WTC11 (cell line): ENCODE measurements around the gene INTS11. TPM values are rescaled to one million over a fixed set of nuclear protein-coding genes. Genes with fewer than 3 reads are reported as not detected.

ENCODE experiments used
- ATAC-seq: fragments of 200-7000 bp; cut with Tn5 transposase; 2 replicates; pipeline ENCODE4 v1.10.0; 2021; ENCODE audit warnings: mild to moderate bottlenecking, moderate library complexity
- CTCF ChIA-PET: fragments of 300-600 bp; sonication (Branson Sonifier 250); formaldehyde crosslinking; loops from one replicate; lab custom pipeline; 2021; ENCODE audit warnings: antibody characterized with exemption; lab: Charles Lee
- POLR2A ChIA-PET: fragments of 350-600 bp; sonication (Branson Sonifier 250); formaldehyde crosslinking; loops from one replicate; lab custom pipeline; 2021; ENCODE audit warnings: antibody characterized with exemption; lab: Charles Lee
- DNase-seq: peaks from one replicate; pipeline ENCODE4 v3.0.0; 2021; ENCODE audit warnings: low spot score
- H3K27ac Mint-ChIP-seq: 2 replicates; pipeline ENCODE4 v1.8.0; 2021; ENCODE audit warnings: mixed read lengths
- H3K27me3 Mint-ChIP-seq: 2 replicates; pipeline ENCODE4 v1.8.0; 2021; ENCODE audit warnings: low read depth, mild to moderate bottlenecking, moderate library complexity, mixed read lengths
- H3K36me3 Mint-ChIP-seq: 2 replicates; pipeline ENCODE4 v1.8.0; 2021; ENCODE audit warnings: mixed read lengths
- H3K4me1 Mint-ChIP-seq: 2 replicates; pipeline ENCODE4 v1.8.0; 2022; ENCODE audit warnings: mixed read lengths
- H3K4me3 Mint-ChIP-seq: 2 replicates; pipeline ENCODE4 v1.8.0; 2021; ENCODE audit warnings: mild to moderate bottlenecking, moderate library complexity, mixed read lengths
- H3K9me3 Mint-ChIP-seq: 2 replicates; pipeline ENCODE4 v1.8.0; 2021; ENCODE audit warnings: mixed read lengths
- HMGXB4 ChIP-seq: sonication (generic); formaldehyde crosslinking; IDR thresholded peaks from 2 replicates; pipeline ENCODE4 v1.8.1; 2023; ENCODE audit warnings: mild to moderate bottlenecking, moderate library complexity, missing genetic modification reagents
- RELA ChIP-seq: sonication (generic); formaldehyde crosslinking; IDR thresholded peaks from 2 replicates; pipeline ENCODE4 v1.8.1; 2022; ENCODE audit warnings: missing genetic modification reagents, mild to moderate bottlenecking, borderline replicate concordance
- TEAD4 ChIP-seq: sonication (generic); formaldehyde crosslinking; IDR thresholded peaks from 2 replicates; pipeline ENCODE4 v1.8.0; 2022; ENCODE audit warnings: mild to moderate bottlenecking, missing genetic modification reagents
- USF2 ChIP-seq: sonication (generic); formaldehyde crosslinking; IDR thresholded peaks from 2 replicates; pipeline ENCODE4 v1.8.1; 2023; ENCODE audit warnings: mild to moderate bottlenecking, missing genetic modification reagents, moderate library complexity
- ZNF263 ChIP-seq: sonication (generic); formaldehyde crosslinking; IDR thresholded peaks from 2 replicates; pipeline ENCODE4 v1.8.1; 2022; ENCODE audit warnings: low read depth, mild to moderate bottlenecking, moderate library complexity, missing genetic modification reagents
- ZNF396 ChIP-seq: fragments of 250-450 bp; sonication (Bioruptor Pico); IDR thresholded peaks from 2 replicates; pipeline ENCODE4 v1.8.0; 2021; ENCODE audit warnings: mild to moderate bottlenecking, moderate library complexity, borderline replicate concordance
- ZNF423 ChIP-seq: fragments of 250-450 bp; sonication (Bioruptor Pico); IDR thresholded peaks from 2 replicates; pipeline ENCODE4 v2.1.2; 2022; ENCODE audit warnings: mild to moderate bottlenecking, moderate library complexity
- total RNA-seq: library from RNA; stranded (reverse); gene quantifications from 3 replicates; pipeline ENCODE4 v1.2.3, GENCODE V29; 2021
- TF ChIP-seq, protein P1 (sequence below): sonication (generic); formaldehyde crosslinking; IDR thresholded peaks from 2 replicates; pipeline ENCODE4 v1.8.0; 2022; ENCODE audit warnings: missing genetic modification reagents
- TF ChIP-seq, protein P2 (sequence below): fragments of 200-600 bp; IDR thresholded peaks from 2 replicates; pipeline ENCODE4 v1.8.0; 2022; ENCODE audit warnings: antibody characterized with exemption
- TF ChIP-seq, protein P3 (sequence below): sonication (generic); formaldehyde crosslinking; IDR thresholded peaks from 2 replicates; pipeline ENCODE4 v1.8.1; 2022; ENCODE audit warnings: missing genetic modification reagents, borderline replicate concordance

The INTS11 gene
- total RNA-seq, 1 experiment from 2014 or later, result 170 TPM

- Mint-ChIP-seq H3K27me3 (peaks cover 5% of the 10 kb centered on the region; the same call in 1 of the 2 replicates), H3K27ac (no peak overlapping the region), H3K9me3 (no peaks in the 10 kb centered on the region), H3K4me3 (no peak overlapping the region), H3K36me3 (no peaks in the 10 kb centered on the region), H3K4me1 (peaks cover 18% of the 10 kb centered on the region)
- ATAC-seq, result peak; percentile 23
- TF ChIP-seq ZNF423 (CRISPR knock-in tag), result peak; percentile 53
- TF ChIP-seq, protein P1, sequence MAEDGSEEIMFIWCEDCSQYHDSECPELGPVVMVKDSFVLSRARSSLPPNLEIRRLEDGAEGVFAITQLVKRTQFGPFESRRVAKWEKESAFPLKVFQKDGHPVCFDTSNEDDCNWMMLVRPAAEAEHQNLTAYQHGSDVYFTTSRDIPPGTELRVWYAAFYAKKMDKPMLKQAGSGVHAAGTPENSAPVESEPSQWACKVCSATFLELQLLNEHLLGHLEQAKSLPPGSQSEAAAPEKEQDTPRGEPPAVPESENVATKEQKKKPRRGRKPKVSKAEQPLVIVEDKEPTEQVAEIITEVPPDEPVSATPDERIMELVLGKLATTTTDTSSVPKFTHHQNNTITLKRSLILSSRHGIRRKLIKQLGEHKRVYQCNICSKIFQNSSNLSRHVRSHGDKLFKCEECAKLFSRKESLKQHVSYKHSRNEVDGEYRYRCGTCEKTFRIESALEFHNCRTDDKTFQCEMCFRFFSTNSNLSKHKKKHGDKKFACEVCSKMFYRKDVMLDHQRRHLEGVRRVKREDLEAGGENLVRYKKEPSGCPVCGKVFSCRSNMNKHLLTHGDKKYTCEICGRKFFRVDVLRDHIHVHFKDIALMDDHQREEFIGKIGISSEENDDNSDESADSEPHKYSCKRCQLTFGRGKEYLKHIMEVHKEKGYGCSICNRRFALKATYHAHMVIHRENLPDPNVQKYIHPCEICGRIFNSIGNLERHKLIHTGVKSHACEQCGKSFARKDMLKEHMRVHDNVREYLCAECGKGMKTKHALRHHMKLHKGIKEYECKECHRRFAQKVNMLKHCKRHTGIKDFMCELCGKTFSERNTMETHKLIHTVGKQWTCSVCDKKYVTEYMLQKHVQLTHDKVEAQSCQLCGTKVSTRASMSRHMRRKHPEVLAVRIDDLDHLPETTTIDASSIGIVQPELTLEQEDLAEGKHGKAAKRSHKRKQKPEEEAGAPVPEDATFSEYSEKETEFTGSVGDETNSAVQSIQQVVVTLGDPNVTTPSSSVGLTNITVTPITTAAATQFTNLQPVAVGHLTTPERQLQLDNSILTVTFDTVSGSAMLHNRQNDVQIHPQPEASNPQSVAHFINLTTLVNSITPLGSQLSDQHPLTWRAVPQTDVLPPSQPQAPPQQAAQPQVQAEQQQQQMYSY (CRISPR knock-in tag), result no peak
- TF ChIP-seq ZNF263, result peak; percentile 73
- no peak for TF ChIP-seq TEAD4
- TF ChIP-seq HMGXB4 (CRISPR knock-in tag), result peak; percentile 52; the same call in 1 of the 2 replicates
- TF ChIP-seq, protein P2, sequence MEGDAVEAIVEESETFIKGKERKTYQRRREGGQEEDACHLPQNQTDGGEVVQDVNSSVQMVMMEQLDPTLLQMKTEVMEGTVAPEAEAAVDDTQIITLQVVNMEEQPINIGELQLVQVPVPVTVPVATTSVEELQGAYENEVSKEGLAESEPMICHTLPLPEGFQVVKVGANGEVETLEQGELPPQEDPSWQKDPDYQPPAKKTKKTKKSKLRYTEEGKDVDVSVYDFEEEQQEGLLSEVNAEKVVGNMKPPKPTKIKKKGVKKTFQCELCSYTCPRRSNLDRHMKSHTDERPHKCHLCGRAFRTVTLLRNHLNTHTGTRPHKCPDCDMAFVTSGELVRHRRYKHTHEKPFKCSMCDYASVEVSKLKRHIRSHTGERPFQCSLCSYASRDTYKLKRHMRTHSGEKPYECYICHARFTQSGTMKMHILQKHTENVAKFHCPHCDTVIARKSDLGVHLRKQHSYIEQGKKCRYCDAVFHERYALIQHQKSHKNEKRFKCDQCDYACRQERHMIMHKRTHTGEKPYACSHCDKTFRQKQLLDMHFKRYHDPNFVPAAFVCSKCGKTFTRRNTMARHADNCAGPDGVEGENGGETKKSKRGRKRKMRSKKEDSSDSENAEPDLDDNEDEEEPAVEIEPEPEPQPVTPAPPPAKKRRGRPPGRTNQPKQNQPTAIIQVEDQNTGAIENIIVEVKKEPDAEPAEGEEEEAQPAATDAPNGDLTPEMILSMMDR, result peak; percentile 71
- POLR2A ChIA-PET, result no interaction called here
- CTCF ChIA-PET, result interaction anchor here (1.1 to 7.6 kb wide), 3 partner anchors 10 to 28 kb away, joined by 3 to 81 read pairs (median 3); partner anchors contain the start of gene UBE2J2
- peak; percentile 66 for DNase-seq
Observed at GRCh38 chr1:1302006-1302430, 22.4 kb downstream of the INTS11 start.

DNA sequence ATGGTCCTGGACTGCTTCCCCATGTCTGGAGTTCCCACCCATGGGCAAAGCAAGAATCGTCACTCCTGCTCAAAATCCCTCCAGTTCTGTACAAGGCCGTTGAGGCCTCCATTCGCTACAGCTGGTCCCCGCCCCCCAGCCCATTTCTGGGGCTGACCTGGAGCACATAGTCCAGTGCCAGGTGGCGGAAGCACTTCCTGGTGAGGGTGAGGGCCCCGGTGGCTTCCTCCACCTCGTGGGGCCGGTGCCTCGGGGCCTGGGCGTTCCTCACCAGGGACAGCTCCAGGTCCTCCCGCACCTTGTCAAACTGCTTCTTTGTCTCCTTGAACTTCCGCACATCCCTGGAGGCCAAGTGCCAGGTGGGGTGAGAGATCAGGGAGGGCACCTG lies 24.1 kb downstream of the INTS11 start:
- Mint-ChIP-seq H3K27ac (no peak overlapping the region), H3K36me3 (no peaks in the 10 kb centered on the region), H3K9me3 (no peaks in the 10 kb centered on the region), H3K4me1 (peaks cover 5% of the 10 kb centered on the region), H3K4me3 (no peak overlapping the region), H3K27me3 (no peaks in the 10 kb centered on the region)
- ChIA-PET CTCF (interaction anchor here (0.7 to 7.6 kb wide), 14 partner anchors 9 to 303 kb away, joined by 3 to 81 read pairs (median 4); partner anchors contain the start of gene UBE2J2), POLR2A (interaction anchor here (0.6 kb wide), 1 partner anchor 62 kb away, joined by 4 read pairs; no protein-coding TSS in a partner anchor)
- DNase-seq (no peak), ATAC-seq (no peak)
- no peak for TF ChIP-seq USF2
- TF ChIP-seq ZNF263, result no peak
- TF ChIP-seq ZNF396 (CRISPR knock-in tag), result no peak
- TF ChIP-seq, protein P3, sequence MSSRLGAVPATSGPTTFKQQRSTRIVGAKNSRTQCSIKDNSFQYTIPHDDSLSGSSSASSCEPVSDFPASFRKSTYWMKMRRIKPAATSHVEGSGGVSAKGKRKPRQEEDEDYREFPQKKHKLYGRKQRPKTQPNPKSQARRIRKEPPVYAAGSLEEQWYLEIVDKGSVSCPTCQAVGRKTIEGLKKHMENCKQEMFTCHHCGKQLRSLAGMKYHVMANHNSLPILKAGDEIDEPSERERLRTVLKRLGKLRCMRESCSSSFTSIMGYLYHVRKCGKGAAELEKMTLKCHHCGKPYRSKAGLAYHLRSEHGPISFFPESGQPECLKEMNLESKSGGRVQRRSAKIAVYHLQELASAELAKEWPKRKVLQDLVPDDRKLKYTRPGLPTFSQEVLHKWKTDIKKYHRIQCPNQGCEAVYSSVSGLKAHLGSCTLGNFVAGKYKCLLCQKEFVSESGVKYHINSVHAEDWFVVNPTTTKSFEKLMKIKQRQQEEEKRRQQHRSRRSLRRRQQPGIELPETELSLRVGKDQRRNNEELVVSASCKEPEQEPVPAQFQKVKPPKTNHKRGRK (CRISPR knock-in tag), result no peak
- no peak for TF ChIP-seq RELA (CRISPR knock-in tag)
